Thoracic aorta (tissue), 2 donors: ENCODE data around the gene ELMO2. TPM values are rescaled to one million over a fixed set of nuclear protein-coding genes. Genes with fewer than 3 reads are reported as not detected.

ENCODE experiments used
- ATAC-seq: fragments of 150-250 bp; one replicate; pipeline ENCODE4 v1.8.0; 2017; ENCODE audit warnings: low read depth; ENCODE audit not compliant: insufficient number of reproducible peaks, low FRiP score
- DNase-seq: peaks from one replicate; pipeline ENCODE4 v3.0.0-alpha.2; 2020; ENCODE audit warnings: low spot score
- H3K27ac ChIP-seq, 2 donors: fragments of 200-600 bp; sonication (generic); 1 replicate in 1 of 2; 2 replicates in 1 of 2; pipeline ENCODE4 v1.5.1; 2016; ENCODE audit warnings: mild to moderate bottlenecking in 2 of 2, moderate library complexity in 2 of 2
- H3K27me3 ChIP-seq: fragments of 200-600 bp; sonication (generic); replicated peaks from 2 replicates; pipeline ENCODE4 v1.6.0; 2016; ENCODE audit warnings: mild to moderate bottlenecking; ENCODE audit not compliant: insufficient read depth
- H3K36me3 ChIP-seq: fragments of 200-600 bp; sonication (generic); one replicate; pipeline ENCODE4 v1.5.1; 2016
- H3K4me1 ChIP-seq, 2 donors: fragments of 200-600 bp; sonication (generic); 1 replicate in 1 of 2; 2 replicates in 1 of 2; pipeline versions ENCODE4 v1.5.1 to v1.6.0; 2016; ENCODE audit warnings: low read depth in 2 of 2, mild to moderate bottlenecking in 1 of 2; ENCODE audit not compliant: control insufficient read depth in 1 of 2
- H3K4me3 ChIP-seq: fragments of 200-600 bp; sonication (generic); 2 replicates; pipeline ENCODE4 v1.5.1; 2016; ENCODE audit warnings: mild to moderate bottlenecking
- H3K9me3 ChIP-seq: fragments of 200-600 bp; sonication (generic); 2 replicates; pipeline ENCODE4 v1.5.1; 2016
- total RNA-seq, 2 donors: library from RNA; depleted of rRNA; stranded (reverse); fragments of >200 nt; gene quantifications; one replicate each; pipeline versions ENCODE4 v1.1.0 to v1.2.3, GENCODE V29; 2016
- TF ChIP-seq, protein P1 (sequence below): fragments of 200-600 bp; sonication (generic); IDR thresholded peaks from one replicate; pipeline ENCODE4 v1.5.1; 2019; ENCODE audit warnings: antibody characterized with exemption

Gene ELMO2
- total RNA-seq, 2 donors from 2014 or later: 50.1 to 55.2 TPM

GRCh38 chr20:46408281-46408731 is 1.9 kb upstream of the ELMO2 start:
- Histone ChIP-seq H3K9me3 (no peaks in the 10 kb centered on the region), H3K27ac (no peak overlapping the region), H3K4me1 (peaks cover 13 to 40% of the 10 kb centered on the region in 2 donors), H3K27me3 (no peaks in the 10 kb centered on the region), H3K36me3 (no peaks in the 10 kb centered on the region), H3K4me3 (no peak overlapping the region)
- TF ChIP-seq, protein P1, sequence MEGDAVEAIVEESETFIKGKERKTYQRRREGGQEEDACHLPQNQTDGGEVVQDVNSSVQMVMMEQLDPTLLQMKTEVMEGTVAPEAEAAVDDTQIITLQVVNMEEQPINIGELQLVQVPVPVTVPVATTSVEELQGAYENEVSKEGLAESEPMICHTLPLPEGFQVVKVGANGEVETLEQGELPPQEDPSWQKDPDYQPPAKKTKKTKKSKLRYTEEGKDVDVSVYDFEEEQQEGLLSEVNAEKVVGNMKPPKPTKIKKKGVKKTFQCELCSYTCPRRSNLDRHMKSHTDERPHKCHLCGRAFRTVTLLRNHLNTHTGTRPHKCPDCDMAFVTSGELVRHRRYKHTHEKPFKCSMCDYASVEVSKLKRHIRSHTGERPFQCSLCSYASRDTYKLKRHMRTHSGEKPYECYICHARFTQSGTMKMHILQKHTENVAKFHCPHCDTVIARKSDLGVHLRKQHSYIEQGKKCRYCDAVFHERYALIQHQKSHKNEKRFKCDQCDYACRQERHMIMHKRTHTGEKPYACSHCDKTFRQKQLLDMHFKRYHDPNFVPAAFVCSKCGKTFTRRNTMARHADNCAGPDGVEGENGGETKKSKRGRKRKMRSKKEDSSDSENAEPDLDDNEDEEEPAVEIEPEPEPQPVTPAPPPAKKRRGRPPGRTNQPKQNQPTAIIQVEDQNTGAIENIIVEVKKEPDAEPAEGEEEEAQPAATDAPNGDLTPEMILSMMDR: no peak
- DNase-seq (no peak), ATAC-seq (no peak)

- TF ChIP-seq, protein P1: no peak
- no peak for ATAC-seq
- Histone ChIP-seq H3K4me3 (peak overlapping the region; percentile 92), H3K27me3 (no peaks in the 10 kb centered on the region), H3K27ac (peak overlapping the region in 1 of 2 donors; percentile 97), H3K9me3 (no peaks in the 10 kb centered on the region), H3K36me3 (no peaks in the 10 kb centered on the region), H3K4me1 (peaks cover 19 to 47% of the 10 kb centered on the region in 2 donors)
- no peak for DNase-seq
Measured at GRCh38 chr20:46407671-46407996, 1.2 kb upstream of the ELMO2 start.

DNA sequence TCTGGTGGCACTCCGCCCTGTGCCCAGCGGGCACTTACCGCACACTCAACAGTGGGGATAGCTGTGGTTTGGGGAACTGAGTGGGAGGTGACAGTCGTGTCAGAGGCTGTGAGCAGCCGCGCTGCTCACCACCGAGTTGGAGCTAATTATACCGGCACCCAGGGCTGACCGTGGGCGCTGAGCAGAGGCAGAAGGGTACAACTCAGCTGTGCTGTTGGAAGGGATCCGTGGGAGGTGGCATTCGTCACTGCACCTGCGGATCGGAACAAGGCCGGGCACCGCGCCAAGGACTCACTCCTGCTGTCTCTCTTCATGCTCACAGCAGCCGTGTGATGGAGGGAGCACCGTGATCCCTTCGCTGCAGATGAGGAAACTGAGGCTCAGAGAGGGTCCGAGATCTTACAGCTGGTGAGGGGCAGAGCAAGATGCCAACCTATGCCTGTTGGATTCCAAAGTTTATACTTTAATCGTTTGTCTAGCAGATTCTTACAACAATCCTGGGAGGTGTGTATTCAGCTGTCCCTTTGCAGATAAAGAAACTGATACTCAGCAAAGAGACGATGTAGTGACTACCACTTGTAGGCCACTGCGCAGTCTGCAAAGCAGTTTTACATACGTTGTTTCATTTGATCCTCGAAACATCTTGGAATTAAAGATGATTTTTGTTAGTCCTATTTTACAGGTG is 713 bp upstream of the ELMO2 start:
- ATAC-seq (peak; percentile 40), DNase-seq (peak; percentile 31)
- Histone ChIP-seq H3K4me3 (peak overlapping the region; percentile 92), H3K27ac (peak overlapping the region; percentile 75 to 97), H3K36me3 (no peaks in the 10 kb centered on the region), H3K9me3 (no peaks in the 10 kb centered on the region), H3K4me1 (peaks cover 24 to 52% of the 10 kb centered on the region in 2 donors), H3K27me3 (no peaks in the 10 kb centered on the region)
- TF ChIP-seq, protein P1: no peak

DNA sequence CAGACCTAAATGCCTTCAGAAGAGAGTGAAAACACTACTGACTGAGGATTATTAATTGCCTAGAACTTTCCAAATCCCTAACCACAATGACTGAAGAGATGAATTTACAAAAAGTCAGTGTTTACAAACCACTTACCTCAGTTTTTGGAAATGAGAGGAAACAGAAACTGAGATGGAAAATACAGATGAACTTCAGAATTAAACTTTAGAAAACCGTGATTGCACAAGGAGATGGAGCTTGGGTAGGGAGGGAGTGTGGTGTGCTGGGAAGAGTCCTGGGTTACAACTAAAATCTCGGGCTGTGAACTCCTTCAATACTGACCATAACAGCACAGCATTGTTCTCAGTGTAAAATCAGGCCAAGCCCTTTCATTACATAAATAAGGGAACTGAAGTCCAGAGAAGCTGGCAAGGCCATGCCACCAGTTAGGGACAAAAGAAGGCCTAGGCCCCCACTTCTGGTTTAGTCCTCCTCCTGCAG is 4.0 kb downstream of the ELMO2 start:
- ATAC-seq (no peak), DNase-seq (no peak)
- H3K4me1 ChIP-seq: peaks cover 51 to 77% of the 10 kb centered on the region in 2 donors
- no peaks in the 10 kb centered on the region for H3K9me3 ChIP-seq
- H3K27me3 ChIP-seq: no peaks in the 10 kb centered on the region
- H3K4me3 ChIP-seq: no peak overlapping the region
- H3K36me3 ChIP-seq: peaks cover 3% of the 10 kb centered on the region
- H3K27ac ChIP-seq: peak overlapping the region; percentile 76 to 89
- TF ChIP-seq, protein P1: no peak

- peak overlapping the region; percentile 76 to 89 for H3K27ac ChIP-seq
- H3K4me3 ChIP-seq: no peak overlapping the region
- no peaks in the 10 kb centered on the region for H3K9me3 ChIP-seq
- H3K27me3 ChIP-seq: no peaks in the 10 kb centered on the region
- peaks cover 3% of the 10 kb centered on the region for H3K36me3 ChIP-seq
- DNase-seq: no peak
- TF ChIP-seq, protein P1: no peak
- H3K4me1 ChIP-seq: peaks cover 55 to 79% of the 10 kb centered on the region in 2 donors
- ATAC-seq: no peak
Measured at GRCh38 chr20:46401478-46401860, 4.9 kb downstream of the ELMO2 start.
